Transverse colon (tissue), 4 donors: ENCODE data around the gene KMT2C.
"Not testable (repeated sequence)": the region's sequence is repeated elsewhere in the genome, so short reads cannot be mapped to it uniquely, and the experiment has no call there.

Source experiments
- EP300 ChIP-seq: sonication (generic); formaldehyde crosslinking; IDR thresholded peaks from one replicate; pipeline ENCODE4 v1.6.1; 2017; ENCODE audit warnings: antibody characterized with exemption, low read depth
- POLR2A ChIP-seq: fragments of 450-650 bp; IDR thresholded peaks from one replicate; pipeline ENCODE4 v1.6.1; 2016; ENCODE audit warnings: antibody characterized with exemption, mild to moderate bottlenecking, moderate library complexity
- POLR2AphosphoS5 ChIP-seq, 3 donors: sonication (generic); formaldehyde crosslinking; IDR thresholded peaks; one replicate each; pipeline ENCODE4 v1.6.1; 2016; ENCODE audit warnings: antibody characterized with exemption in 3 of 3
- TF ChIP-seq, protein P1 (sequence below), 5 experiments: fragments of 200-600 bp in 3 of 5; fragments of 450-650 bp in 2 of 5; sonication (generic) in 3 of 5; IDR thresholded peaks; 1 replicate in 2 of 5; 2 replicates in 3 of 5; pipeline ENCODE4 v1.5.1; 2016 to 2017; ENCODE audit warnings: antibody characterized with exemption in 5 of 5, inconsistent platforms in 3 of 5, mild to moderate bottlenecking in 2 of 5, moderate library complexity in 1 of 5

DNA sequence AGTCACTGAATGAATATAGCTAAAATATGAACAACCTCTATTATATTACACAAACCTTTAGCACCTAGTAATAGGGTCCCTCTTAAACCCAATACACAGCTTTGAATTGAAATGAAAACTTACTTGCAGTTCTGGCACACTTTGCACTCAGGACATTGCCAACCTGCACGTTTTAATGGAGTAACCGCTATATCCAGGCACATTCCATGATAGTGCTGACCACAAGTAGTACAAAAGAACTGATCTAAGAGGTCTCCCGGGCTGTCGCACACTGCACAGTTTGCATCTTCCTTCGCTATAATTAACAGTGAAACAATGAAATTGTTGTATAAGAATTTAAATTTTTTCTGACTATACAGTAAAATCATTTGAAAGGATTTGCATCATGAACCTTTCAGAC, 170.9 kb downstream of the KMT2C start:
- TF ChIP-seq, protein P1, sequence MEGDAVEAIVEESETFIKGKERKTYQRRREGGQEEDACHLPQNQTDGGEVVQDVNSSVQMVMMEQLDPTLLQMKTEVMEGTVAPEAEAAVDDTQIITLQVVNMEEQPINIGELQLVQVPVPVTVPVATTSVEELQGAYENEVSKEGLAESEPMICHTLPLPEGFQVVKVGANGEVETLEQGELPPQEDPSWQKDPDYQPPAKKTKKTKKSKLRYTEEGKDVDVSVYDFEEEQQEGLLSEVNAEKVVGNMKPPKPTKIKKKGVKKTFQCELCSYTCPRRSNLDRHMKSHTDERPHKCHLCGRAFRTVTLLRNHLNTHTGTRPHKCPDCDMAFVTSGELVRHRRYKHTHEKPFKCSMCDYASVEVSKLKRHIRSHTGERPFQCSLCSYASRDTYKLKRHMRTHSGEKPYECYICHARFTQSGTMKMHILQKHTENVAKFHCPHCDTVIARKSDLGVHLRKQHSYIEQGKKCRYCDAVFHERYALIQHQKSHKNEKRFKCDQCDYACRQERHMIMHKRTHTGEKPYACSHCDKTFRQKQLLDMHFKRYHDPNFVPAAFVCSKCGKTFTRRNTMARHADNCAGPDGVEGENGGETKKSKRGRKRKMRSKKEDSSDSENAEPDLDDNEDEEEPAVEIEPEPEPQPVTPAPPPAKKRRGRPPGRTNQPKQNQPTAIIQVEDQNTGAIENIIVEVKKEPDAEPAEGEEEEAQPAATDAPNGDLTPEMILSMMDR (IDR thresholded peaks at IDR 0.05) = not testable (repeated sequence)
- not testable (repeated sequence) for TF ChIP-seq EP300; POLR2AphosphoS5 (IDR thresholded peaks at IDR 0.05); POLR2A
